Type B pancreatic cell (in vitro differentiated cells): ENCODE results near the gene SPTBN4. TPM values are rescaled to one million over a fixed set of nuclear protein-coding genes. Genes with fewer than 3 reads are reported as not detected.
"Not testable (repeated sequence)": the region's sequence is repeated elsewhere in the genome, so short reads cannot be mapped to it uniquely, and the experiment has no call there.

Experiments
- DNase-seq: peaks from one replicate; pipeline ENCODE4 v3.0.0; 2021; ENCODE audit warnings: mixed read lengths; ENCODE audit not compliant: unreplicated experiment; ENCODE audit errors: extremely low spot score
- H3K27ac Mint-ChIP-seq: 2 replicates; pipeline ENCODE4 v1.8.0; 2021; ENCODE audit warnings: mild to moderate bottlenecking, mixed read lengths
- H3K27me3 Mint-ChIP-seq: 2 replicates; pipeline ENCODE4 v1.8.0; 2021; ENCODE audit warnings: mixed read lengths
- H3K36me3 Mint-ChIP-seq: 2 replicates; pipeline ENCODE4 v1.8.0; 2021; ENCODE audit warnings: mixed read lengths
- H3K4me1 Mint-ChIP-seq: one replicate; pipeline ENCODE4 v1.8.0; 2021; ENCODE audit warnings: mixed read lengths; ENCODE audit not compliant: unreplicated experiment
- H3K4me3 Mint-ChIP-seq: 2 replicates; pipeline ENCODE4 v1.8.0; 2021; ENCODE audit warnings: mild to moderate bottlenecking, mixed read lengths
- H3K9me3 Mint-ChIP-seq: 2 replicates; pipeline ENCODE4 v1.8.0; 2021; ENCODE audit warnings: mixed read lengths
- total RNA-seq: library from RNA; stranded (reverse); gene quantifications from 2 replicates; pipeline ENCODE4 v1.2.1, GENCODE V29; 2021; ENCODE audit warnings: low replicate concordance
- TF ChIP-seq, protein P1 (sequence below): fragments of 200-600 bp; sonication (generic); conservative IDR thresholded peaks from 2 replicates; pipeline ENCODE4 v1.5.0; 2021; ENCODE audit warnings: antibody characterized with exemption, mild to moderate bottlenecking

SPTBN4 gene
- total RNA-seq, 1 donor from 2014 or later = 2.6 TPM

- no peak overlapping the region for H3K27ac Mint-ChIP-seq
- no peaks in the 10 kb centered on the region for H3K36me3 Mint-ChIP-seq
- no peak for DNase-seq
- TF ChIP-seq, protein P1, sequence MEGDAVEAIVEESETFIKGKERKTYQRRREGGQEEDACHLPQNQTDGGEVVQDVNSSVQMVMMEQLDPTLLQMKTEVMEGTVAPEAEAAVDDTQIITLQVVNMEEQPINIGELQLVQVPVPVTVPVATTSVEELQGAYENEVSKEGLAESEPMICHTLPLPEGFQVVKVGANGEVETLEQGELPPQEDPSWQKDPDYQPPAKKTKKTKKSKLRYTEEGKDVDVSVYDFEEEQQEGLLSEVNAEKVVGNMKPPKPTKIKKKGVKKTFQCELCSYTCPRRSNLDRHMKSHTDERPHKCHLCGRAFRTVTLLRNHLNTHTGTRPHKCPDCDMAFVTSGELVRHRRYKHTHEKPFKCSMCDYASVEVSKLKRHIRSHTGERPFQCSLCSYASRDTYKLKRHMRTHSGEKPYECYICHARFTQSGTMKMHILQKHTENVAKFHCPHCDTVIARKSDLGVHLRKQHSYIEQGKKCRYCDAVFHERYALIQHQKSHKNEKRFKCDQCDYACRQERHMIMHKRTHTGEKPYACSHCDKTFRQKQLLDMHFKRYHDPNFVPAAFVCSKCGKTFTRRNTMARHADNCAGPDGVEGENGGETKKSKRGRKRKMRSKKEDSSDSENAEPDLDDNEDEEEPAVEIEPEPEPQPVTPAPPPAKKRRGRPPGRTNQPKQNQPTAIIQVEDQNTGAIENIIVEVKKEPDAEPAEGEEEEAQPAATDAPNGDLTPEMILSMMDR = no peak
- H3K27me3 Mint-ChIP-seq = peaks cover 84% of the 10 kb centered on the region
- H3K9me3 Mint-ChIP-seq = no peaks in the 10 kb centered on the region
- H3K4me1 Mint-ChIP-seq = no peaks in the 10 kb centered on the region
- no peak overlapping the region for H3K4me3 Mint-ChIP-seq
Observed at GRCh38 chr19:40556953-40557530, 90.2 kb downstream of the SPTBN4 start.

DNA sequence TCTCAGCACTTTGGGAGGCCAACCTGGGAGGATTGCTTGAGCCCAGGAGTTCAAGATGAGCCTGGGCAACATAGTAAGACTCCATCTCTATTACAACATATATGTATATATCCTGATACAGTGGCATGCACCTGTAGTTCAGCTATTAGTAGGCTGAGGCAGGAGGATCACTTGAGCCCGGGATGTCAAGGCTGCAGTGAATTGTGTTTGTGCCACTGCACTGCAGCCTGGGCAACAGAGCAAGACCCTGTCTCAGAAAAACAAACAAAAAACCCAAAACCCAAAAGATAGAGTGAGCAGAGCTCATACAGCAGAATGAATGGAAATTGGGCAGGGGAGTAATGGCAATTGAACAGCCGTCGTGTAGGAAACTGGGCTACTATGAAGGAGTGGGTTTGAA lies 92.6 kb downstream of the SPTBN4 start:
- Mint-ChIP-seq H3K36me3 (no peaks in the 10 kb centered on the region), H3K27ac (no peak overlapping the region), H3K4me3 (no peak overlapping the region), H3K27me3 (peaks cover 80% of the 10 kb centered on the region), H3K4me1 (no peaks in the 10 kb centered on the region), H3K9me3 (no peaks in the 10 kb centered on the region)
- no peak for DNase-seq
- TF ChIP-seq, protein P1 = no peak

DNA sequence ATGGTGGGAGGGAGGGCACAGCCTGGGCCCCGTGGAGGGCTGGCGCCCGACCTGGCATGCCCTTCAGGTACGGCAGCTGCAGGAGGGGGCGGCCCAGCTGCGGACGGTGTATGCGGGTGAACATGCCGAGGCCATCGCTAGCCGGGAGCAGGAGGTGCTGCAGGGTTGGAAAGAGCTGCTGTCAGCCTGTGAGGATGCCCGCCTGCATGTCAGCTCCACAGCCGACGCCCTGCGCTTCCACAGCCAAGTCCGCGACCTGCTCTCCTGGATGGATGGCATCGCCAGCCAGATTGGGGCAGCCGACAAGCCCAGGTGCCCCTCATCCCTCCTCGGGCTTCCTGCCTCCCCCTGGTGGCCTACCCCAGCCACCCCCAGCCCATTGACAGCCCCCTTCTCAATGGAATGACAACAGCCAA lies 93.3 kb downstream of the SPTBN4 start:
- Mint-ChIP-seq H3K36me3 (no peaks in the 10 kb centered on the region), H3K27ac (no peak overlapping the region), H3K9me3 (no peaks in the 10 kb centered on the region), H3K4me3 (no peak overlapping the region), H3K27me3 (peaks cover 78% of the 10 kb centered on the region), H3K4me1 (no peaks in the 10 kb centered on the region)
- no peak for DNase-seq
- TF ChIP-seq, protein P1 = no peak

DNA sequence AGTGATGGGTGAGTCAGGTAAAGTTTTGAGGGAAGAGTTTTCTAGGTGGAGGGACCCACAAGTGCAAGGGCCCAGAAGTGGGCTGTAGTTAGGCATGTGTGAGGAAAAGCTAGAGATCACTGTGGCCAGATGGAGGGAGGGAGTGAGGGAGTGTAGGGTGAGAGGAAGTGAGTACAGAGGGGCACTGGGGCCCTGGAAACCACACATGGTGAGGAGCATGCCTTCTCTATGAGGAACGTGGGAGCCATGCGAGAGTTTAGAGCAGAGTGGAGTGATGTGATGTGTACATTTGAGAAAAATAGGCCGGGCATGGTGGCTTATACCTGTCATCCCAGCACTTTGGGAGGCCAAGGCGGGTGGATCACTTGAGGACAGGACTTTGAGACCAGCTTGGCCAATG lies 95.1 kb downstream of the SPTBN4 start:
- no peak overlapping the region for H3K27ac Mint-ChIP-seq
- H3K4me1 Mint-ChIP-seq = no peaks in the 10 kb centered on the region
- no peaks in the 10 kb centered on the region for H3K36me3 Mint-ChIP-seq
- peaks cover 80% of the 10 kb centered on the region for H3K27me3 Mint-ChIP-seq
- no peaks in the 10 kb centered on the region for H3K9me3 Mint-ChIP-seq
- no peak for DNase-seq
- TF ChIP-seq, protein P1 = no peak
- no peak overlapping the region for H3K4me3 Mint-ChIP-seq

GRCh38 chr19:40564535-40564934 lies 97.7 kb downstream of the SPTBN4 start:
- not testable (repeated sequence) for H3K4me3 Mint-ChIP-seq, H3K9me3 Mint-ChIP-seq, H3K27ac Mint-ChIP-seq, DNase-seq, H3K36me3 Mint-ChIP-seq, H3K4me1 Mint-ChIP-seq
- H3K27me3 Mint-ChIP-seq = peaks cover 84% of the 10 kb centered on the region

GRCh38 chr19:40565355-40565754 lies 98.6 kb downstream of the SPTBN4 start:
- Mint-ChIP-seq H3K4me3 (no peak overlapping the region), H3K36me3 (no peaks in the 10 kb centered on the region), H3K4me1 (peaks cover 4% of the 10 kb centered on the region), H3K9me3 (no peaks in the 10 kb centered on the region), H3K27me3 (peaks cover 85% of the 10 kb centered on the region), H3K27ac (no peak overlapping the region)
- TF ChIP-seq, protein P1 = no peak
- DNase-seq = no peak
